H9 (cell line): ENCODE results near the gene VDAC1. TPM values are rescaled to one million over a fixed set of nuclear protein-coding genes. Genes with fewer than 3 reads are reported as not detected.
A peak's percentile ranks its signal among the peaks of the same experiment; 100 is the strongest.

Experiments
- DNase-seq: peaks from one replicate; pipeline ENCODE4 v3.0.0-alpha.2; 2017
- H2AFZ ChIP-seq: one replicate; pipeline ENCODE4 v1.6.1; 2013; ENCODE audit warnings: mild to moderate bottlenecking, low read length, control low read depth, moderate library complexity
- H2AK5ac ChIP-seq: 2 replicates; pipeline ENCODE4 v1.6.1; 2013; ENCODE audit warnings: low read length, control low read depth, mixed read lengths; ENCODE audit not compliant: insufficient read length
- H2BK120ac ChIP-seq: one replicate; pipeline ENCODE4 v1.6.1; 2013; ENCODE audit warnings: low read depth, mild to moderate bottlenecking, low read length, control low read depth, inconsistent platforms; ENCODE audit not compliant: poor library complexity, severe bottlenecking
- H2BK12ac ChIP-seq: 2 replicates; pipeline ENCODE4 v1.6.1; 2013; ENCODE audit warnings: low read length, control low read depth, mixed read lengths, low read depth; ENCODE audit not compliant: insufficient read length
- H2BK15ac ChIP-seq: 2 replicates; pipeline ENCODE4 v1.6.1; 2013; ENCODE audit warnings: low read depth, low read length, control low read depth
- H2BK20ac ChIP-seq: one replicate; pipeline ENCODE4 v1.6.1; 2013; ENCODE audit warnings: low read depth, mild to moderate bottlenecking, low read length, control low read depth, inconsistent platforms; ENCODE audit not compliant: poor library complexity, severe bottlenecking
- H2BK5ac ChIP-seq: 2 replicates; pipeline ENCODE4 v1.6.1; 2013; ENCODE audit warnings: low read length, control low read depth, mixed read lengths; ENCODE audit not compliant: insufficient read length
- H3K14ac ChIP-seq: 2 replicates; pipeline ENCODE4 v1.6.1; 2013; ENCODE audit warnings: low read length, control low read depth; ENCODE audit not compliant: insufficient read depth
- H3K18ac ChIP-seq: 2 replicates; pipeline ENCODE4 v1.6.1; 2013; ENCODE audit warnings: low read depth, mild to moderate bottlenecking, mixed read lengths, low read length, control low read depth; ENCODE audit not compliant: insufficient read length
- H3K23ac ChIP-seq: 2 replicates; pipeline ENCODE4 v1.6.1; 2013; ENCODE audit warnings: low read length, control low read depth, mixed read lengths, low read depth; ENCODE audit not compliant: insufficient read length
- H3K23me2 ChIP-seq: 2 replicates; pipeline ENCODE4 v1.6.1; 2013; ENCODE audit warnings: low read depth, mild to moderate bottlenecking, mixed read lengths, low read length, control low read depth; ENCODE audit not compliant: insufficient read length, poor library complexity, severe bottlenecking
- H3K27ac ChIP-seq: 2 replicates; pipeline ENCODE4 v1.5.1; 2013; ENCODE audit warnings: low read length, control low read depth, mixed read lengths, low read depth; ENCODE audit not compliant: insufficient read length
- H3K27me3 ChIP-seq: 2 replicates; pipeline ENCODE4 v1.6.1; 2013; ENCODE audit warnings: low read length, control low read depth, inconsistent platforms; ENCODE audit not compliant: insufficient read depth
- H3K4ac ChIP-seq: 2 replicates; pipeline ENCODE4 v1.6.1; 2013; ENCODE audit warnings: low read depth, mild to moderate bottlenecking, control low read depth, inconsistent platforms, low read length, moderate library complexity
- H3K4me1 ChIP-seq: 2 replicates; pipeline ENCODE4 v1.6.1; 2013; ENCODE audit warnings: low read length, control low read depth, inconsistent platforms; ENCODE audit not compliant: insufficient read depth
- H3K4me2 ChIP-seq: 2 replicates; pipeline ENCODE4 v1.6.1; 2013; ENCODE audit warnings: low read length, control low read depth, mixed read lengths; ENCODE audit not compliant: insufficient read length, insufficient read depth
- H3K56ac ChIP-seq: 2 replicates; pipeline ENCODE4 v1.6.1; 2013; ENCODE audit warnings: low read depth, mild to moderate bottlenecking, mixed read lengths, low read length, control low read depth; ENCODE audit not compliant: insufficient read length
- H3K79me1 ChIP-seq: 2 replicates; pipeline ENCODE4 v1.6.1; 2013; ENCODE audit warnings: low read depth, mild to moderate bottlenecking, moderate library complexity, low read length, control low read depth, inconsistent platforms; ENCODE audit not compliant: insufficient read depth, poor library complexity, severe bottlenecking
- H3K79me2 ChIP-seq: 2 replicates; pipeline ENCODE4 v1.6.1; 2013; ENCODE audit warnings: low read length, control low read depth, inconsistent platforms; ENCODE audit not compliant: insufficient read depth
- H3K9ac ChIP-seq: 2 replicates; pipeline ENCODE4 v1.6.1; 2013; ENCODE audit warnings: low read length, control low read depth, mixed read lengths; ENCODE audit not compliant: insufficient read length; ENCODE audit errors: extremely low read depth
- H3K9me3 ChIP-seq: one replicate; pipeline ENCODE4 v1.6.1; 2013; ENCODE audit warnings: low read depth, low read length, inconsistent platforms; ENCODE audit not compliant: control insufficient read depth
- H3T11ph ChIP-seq: one replicate; pipeline ENCODE4 v1.6.1; 2013; ENCODE audit warnings: mild to moderate bottlenecking, low read length, control low read depth, inconsistent platforms
- H4K20me1 ChIP-seq: one replicate; pipeline ENCODE4 v1.6.1; 2013; ENCODE audit not compliant: control insufficient read depth, insufficient read length, insufficient read depth
- H4K5ac ChIP-seq: 2 replicates; pipeline ENCODE4 v1.6.1; 2013; ENCODE audit warnings: low read depth, mild to moderate bottlenecking, mixed read lengths, low read length, control low read depth; ENCODE audit not compliant: insufficient read length
- H4K8ac ChIP-seq: replicated peaks from 2 replicates; pipeline ENCODE4 v1.6.1; 2013; ENCODE audit warnings: low read length, control low read depth, mixed read lengths, low read depth; ENCODE audit not compliant: insufficient read length
- H4K91ac ChIP-seq: 2 replicates; pipeline ENCODE4 v1.6.1; 2013; ENCODE audit warnings: low read depth, mild to moderate bottlenecking, moderate library complexity, mixed read lengths, low read length, control low read depth; ENCODE audit not compliant: insufficient read length
- H3K27ac Mint-ChIP-seq, 3 experiments: 2 replicates in 2 of 3; 3 replicates in 1 of 3; pipeline ENCODE4 v1.8.0; 2020 to 2021; ENCODE audit warnings: mixed read lengths in 3 of 3, mild to moderate bottlenecking in 1 of 3, moderate library complexity in 1 of 3
- H3K27me3 Mint-ChIP-seq: 2 replicates; pipeline ENCODE4 v1.8.0; 2021; ENCODE audit warnings: low read depth, mild to moderate bottlenecking, moderate library complexity, mixed read lengths
- H3K36me3 Mint-ChIP-seq, 3 experiments: 2 replicates in 2 of 3; 3 replicates in 1 of 3; pipeline ENCODE4 v1.8.0; 2020 to 2021; ENCODE audit warnings: low read depth in 3 of 3, mixed read lengths in 3 of 3; ENCODE audit not compliant: insufficient read depth in 1 of 3
- H3K4me1 Mint-ChIP-seq, 2 experiments: 2 replicates each; pipeline ENCODE4 v1.8.0; 2020; ENCODE audit warnings: mixed read lengths in 2 of 2
- H3K4me3 Mint-ChIP-seq, 2 experiments: 2 replicates in 1 of 2; 3 replicates in 1 of 2; pipeline ENCODE4 v1.8.0; 2020 to 2021; ENCODE audit warnings: mild to moderate bottlenecking in 2 of 2, mixed read lengths in 2 of 2, moderate library complexity in 1 of 2
- H3K9me3 Mint-ChIP-seq, 2 experiments: 2 replicates in 1 of 2; 3 replicates in 1 of 2; pipeline ENCODE4 v1.8.0; 2020; ENCODE audit warnings: mild to moderate bottlenecking in 2 of 2, mixed read lengths in 2 of 2, moderate library complexity in 1 of 2
- CTCF ChIP-seq: fragments of 200-600 bp; sonication (generic); conservative IDR thresholded peaks from 3 replicates; pipeline ENCODE4 v1.8.0; 2021; ENCODE audit warnings: antibody characterized with exemption, mild to moderate bottlenecking
- WGBS: extraction: QIAGEN DNeasy Blood & Tissue Kit; methylation state at CpG from one replicate; pipeline ENCODE4 v1.1.7; 2013; ENCODE audit warnings: missing lambda C conversion rate, low lambda C conversion rate, mixed read lengths; ENCODE audit not compliant: insufficient read length; ENCODE audit errors: extremely low coverage; 5-methylcytosine and 5-hydroxymethylcytosine counted together
- total RNA-seq: library from RNA; stranded (reverse); gene quantifications from 2 replicates; pipeline ENCODE4 v1.2.1, GENCODE V29; 2021

The VDAC1 gene
- total RNA-seq, 1 experiment from 2014 or later = 208 TPM

DNA sequence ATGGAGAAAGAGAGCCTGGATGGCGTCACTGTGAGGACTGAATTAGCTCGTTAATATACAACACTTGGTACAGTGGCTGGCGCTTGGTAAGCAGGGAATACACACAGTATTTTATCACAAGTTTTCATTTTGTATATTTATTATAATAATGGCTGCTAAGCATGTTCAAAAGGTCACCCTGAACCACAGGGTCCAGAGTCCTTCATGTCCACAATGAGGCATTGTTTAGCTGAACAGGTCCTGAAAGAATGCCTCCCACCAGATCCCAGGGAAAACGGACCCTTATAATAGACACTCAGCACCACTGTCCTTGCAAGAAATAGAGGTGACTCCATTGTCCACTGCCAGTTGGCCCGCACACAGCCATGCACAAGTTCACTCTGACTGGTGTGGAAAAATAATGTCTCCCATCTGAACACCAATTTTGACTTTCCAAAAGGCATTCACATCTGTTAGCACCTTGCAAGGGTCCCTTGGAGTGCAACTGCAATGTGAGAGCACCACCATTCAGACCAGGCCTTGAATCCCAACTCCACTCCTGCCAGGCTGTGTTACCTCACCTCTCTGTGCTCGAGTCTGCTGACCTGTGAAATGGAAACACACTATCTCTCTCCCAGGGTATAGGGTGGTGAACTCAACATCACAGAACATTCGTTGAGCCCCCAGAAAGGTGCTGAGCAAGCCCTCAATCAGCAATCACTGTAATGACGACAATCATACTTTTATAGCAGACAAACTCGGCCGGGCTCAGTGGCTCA, 3.9 kb downstream of the VDAC1 start:
- H2BK5ac ChIP-seq = no peak overlapping the region
- peaks cover 50 to 51% of the 10 kb centered on the region in 2 experiments for H3K4me1 Mint-ChIP-seq
- H3K27ac ChIP-seq = no peak overlapping the region
- peaks cover 6% of the 10 kb centered on the region; the same call in 1 of the 2 replicates for H3K4me1 ChIP-seq
- no peak overlapping the region for H3K4me2 ChIP-seq
- peak overlapping the region in 2 of 3 experiments; percentile 53 to 80; a peak in 3 of 7 replicates for H3K27ac Mint-ChIP-seq
- no peak overlapping the region for H2BK12ac ChIP-seq
- peaks cover 2% of the 10 kb centered on the region; the same call in 1 of the 2 replicates for H3K27me3 Mint-ChIP-seq
- H3K18ac ChIP-seq = no peak overlapping the region
- H3K56ac ChIP-seq = no peak overlapping the region
- DNase-seq = no peak
- H2BK20ac ChIP-seq = no peak overlapping the region
- H3T11ph ChIP-seq = no peak overlapping the region
- no peak overlapping the region; the same call in 1 of the 2 replicates for H3K14ac ChIP-seq
- no peak overlapping the region for H4K8ac ChIP-seq
- H4K20me1 ChIP-seq = peaks cover 5% of the 10 kb centered on the region
- no peaks in the 10 kb centered on the region for H3K27me3 ChIP-seq
- peaks cover 0 to 2% of the 10 kb centered on the region in 2 experiments; a peak in 1 of 5 replicates for H3K9me3 Mint-ChIP-seq
- peak overlapping the region in 1 of 2 experiments; percentile 38; a peak in 1 of 5 replicates for H3K4me3 Mint-ChIP-seq
- H3K36me3 Mint-ChIP-seq = peaks cover 14 to 26% (median 17%) of the 10 kb centered on the region in 3 experiments; a peak in 6 of 7 replicates
- no peak overlapping the region for H2BK15ac ChIP-seq
- H3K23ac ChIP-seq = no peak overlapping the region
- no peak overlapping the region for H4K91ac ChIP-seq
- no CpG with 5 or more reads among the region's 10 CpGs for WGBS
- TF ChIP-seq CTCF = no peak
- no peak overlapping the region for H3K9ac ChIP-seq
- H3K4ac ChIP-seq = no peak overlapping the region
- peaks cover 8% of the 10 kb centered on the region for H3K79me1 ChIP-seq
- peaks cover 17% of the 10 kb centered on the region for H3K23me2 ChIP-seq
- H2AK5ac ChIP-seq = no peak overlapping the region
- H4K5ac ChIP-seq = no peak overlapping the region
- H2BK120ac ChIP-seq = no peak overlapping the region
- no peak overlapping the region for H2AFZ ChIP-seq
- peaks cover 68% of the 10 kb centered on the region for H3K79me2 ChIP-seq
- H3K9me3 ChIP-seq = no peaks in the 10 kb centered on the region
